Stimulated activated CD4-positive, alpha-beta T cell treated with anti-CD3 and anti-CD28 coated beads, Interleukin-4, amount 100 ng/mL, for 1 hour (primary cell): ENCODE measurements around the gene KIR3DL1.
"Not testable (repeated sequence)": the region's sequence is repeated elsewhere in the genome, so short reads cannot be mapped to it uniquely, and the experiment has no call there.

ENCODE experiments used
- DNase-seq: peaks from one replicate; pipeline ENCODE4 v3.0.0-alpha.2; 2020

KIR3DL1 gene

GRCh38 chr19:54817670-54818536 is 1.6 kb downstream of the KIR3DL1 start:
- DNase-seq, result no peak

DNA sequence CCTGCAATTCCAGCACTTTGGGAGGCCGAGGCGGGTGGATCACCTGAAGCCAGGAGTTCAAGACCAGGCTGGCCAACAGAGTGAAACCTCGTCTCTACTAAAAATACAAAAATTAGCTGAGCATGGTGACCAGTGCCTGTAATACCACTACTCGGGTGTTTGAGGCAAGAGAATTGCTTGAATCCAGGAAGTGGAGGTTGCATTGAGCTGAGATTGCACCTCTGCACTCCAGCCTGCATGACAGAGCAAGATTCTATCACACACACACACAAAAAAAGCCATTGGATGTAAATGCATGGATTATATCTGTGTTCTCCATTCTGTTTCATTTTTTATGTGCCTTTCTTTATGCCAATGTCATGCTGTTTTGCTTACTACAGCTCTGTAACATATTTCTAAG is 8.1 kb downstream of the KIR3DL1 start:
- not testable (repeated sequence) for DNase-seq

GRCh38 chr19:54825326-54825725 is 9.1 kb downstream of the KIR3DL1 start:
- not testable (repeated sequence) for DNase-seq

DNA sequence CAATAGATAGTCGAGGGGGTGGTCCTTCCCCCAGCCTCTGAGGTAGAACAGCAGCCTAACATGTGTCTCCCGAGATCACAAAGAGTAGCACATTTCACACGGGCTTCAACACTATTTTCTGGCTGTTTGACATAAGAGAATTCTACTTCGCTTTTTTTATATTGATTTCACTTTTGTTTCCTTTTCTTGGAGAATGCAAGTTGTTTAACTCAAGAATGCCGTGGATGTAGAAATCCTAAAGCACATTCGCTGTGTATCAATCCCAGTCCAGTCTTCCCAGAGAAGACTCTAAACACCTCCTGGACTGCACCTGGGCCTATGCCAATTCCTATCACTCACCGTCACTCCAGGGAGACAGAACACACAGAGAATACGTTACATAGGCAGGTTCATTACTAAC is 11.8 kb downstream of the KIR3DL1 start:
- not testable (repeated sequence) for DNase-seq

- not testable (repeated sequence) for DNase-seq
These were observed 16.2 kb downstream of the KIR3DL1 start, which contains the start of gene KIR2DS4 for GRCh38 chr19:54832496-54832895. TSS of gene KIR2DS4 (plus strand) at chr19:54832676.

DNA sequence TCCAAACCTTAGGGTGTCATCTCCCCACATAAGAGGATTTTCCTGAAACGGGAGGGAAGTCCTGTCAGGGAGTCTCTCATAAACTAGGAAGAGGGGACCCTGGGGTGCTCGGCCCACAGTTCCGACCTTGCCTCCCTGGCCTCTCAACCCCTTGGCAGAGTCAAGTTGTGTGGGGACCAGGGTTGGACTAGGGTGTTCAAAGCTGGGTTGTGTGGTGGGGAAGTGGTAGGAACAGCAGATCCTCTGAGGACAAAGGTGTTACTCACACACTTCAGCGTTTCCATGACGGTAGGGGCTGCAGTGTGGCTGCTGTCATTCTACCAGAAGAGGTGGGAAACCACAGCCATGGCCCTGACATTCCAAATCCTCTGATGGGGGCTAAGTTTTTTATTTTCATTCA is 18.9 kb downstream of the KIR3DL1 start:
- DNase-seq, result not testable (repeated sequence)

GRCh38 chr19:54837522-54837921 is 21.3 kb downstream of the KIR3DL1 start:
- not testable (repeated sequence) for DNase-seq

DNA sequence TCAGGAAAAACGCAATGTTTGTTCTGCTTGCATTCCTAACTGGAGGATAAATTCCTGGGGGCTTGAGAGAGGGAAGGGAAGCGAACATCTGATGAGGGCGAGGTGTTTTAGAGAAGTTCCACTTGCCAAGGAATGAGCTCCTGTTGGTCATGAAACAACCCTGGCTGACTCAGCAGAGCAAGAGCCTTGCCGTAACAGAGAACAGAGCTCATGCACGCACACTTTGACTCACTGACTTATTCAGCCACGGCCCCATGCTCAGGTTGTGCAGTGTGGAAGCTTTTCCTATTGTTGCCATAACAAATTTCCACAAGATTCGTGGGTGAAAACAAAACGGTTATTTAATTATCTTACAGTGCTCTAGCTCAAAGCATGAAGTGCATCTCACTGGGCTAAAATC is 26.9 kb downstream of the KIR3DL1 start:
- not testable (repeated sequence) for DNase-seq

GRCh38 chr19:54850061-54850640 is 33.9 kb downstream of the KIR3DL1 start, which contains the start of gene KIR3DL2:
TSS of gene KIR3DL2 (plus strand) at chr19:54850443. CDS start at chr19:54850476, 33 bp downstream.
- not testable (repeated sequence) for DNase-seq

- DNase-seq, result no peak
These were observed 34.7 kb downstream of the KIR3DL1 start for GRCh38 chr19:54850930-54851329.

GRCh38 chr19:54851353-54851752 is 35.1 kb downstream of the KIR3DL1 start:
- no peak for DNase-seq

DNA sequence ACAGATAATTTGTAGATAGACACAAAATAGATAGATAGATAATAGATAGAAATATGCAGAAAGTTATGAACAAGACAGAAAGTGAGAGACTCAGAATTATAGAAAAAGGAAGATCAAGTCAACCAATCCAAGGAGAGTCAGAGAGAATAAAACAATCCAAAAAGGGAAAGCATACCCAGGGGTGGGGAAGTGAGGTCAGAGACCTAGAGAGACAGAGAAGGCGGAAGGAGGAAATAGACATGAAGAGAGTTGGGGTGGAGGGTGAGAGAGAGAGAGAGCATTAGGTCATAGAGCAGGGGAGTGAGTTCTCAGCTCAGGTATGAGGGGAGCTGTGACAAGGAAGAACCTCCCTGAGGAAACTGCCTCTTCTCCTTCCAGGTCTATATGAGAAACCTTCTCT is 39.0 kb downstream of the KIR3DL1 start:
- not testable (repeated sequence) for DNase-seq

- not testable (repeated sequence) for DNase-seq
These were observed 42.2 kb downstream of the KIR3DL1 start for GRCh38 chr19:54858476-54858875.

DNA sequence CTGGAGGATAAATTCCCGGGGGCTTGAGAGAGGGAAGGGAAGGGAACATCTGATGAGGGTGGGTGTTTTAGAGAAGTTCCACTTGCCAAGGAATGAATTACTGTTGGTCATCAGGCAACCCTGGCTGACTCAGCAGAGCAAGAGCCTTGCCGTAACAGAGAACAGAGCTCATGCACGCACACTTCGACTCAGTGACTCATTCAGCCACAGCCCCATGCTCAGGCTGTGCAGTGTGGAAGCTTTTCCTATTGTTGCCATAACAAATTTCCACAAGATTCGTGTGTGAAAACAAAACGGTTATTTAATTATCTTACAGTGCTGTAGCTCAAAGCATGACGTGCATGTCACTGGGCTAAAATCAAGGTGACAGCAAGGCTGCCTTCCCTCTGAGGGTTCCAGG is 43.2 kb downstream of the KIR3DL1 start:
- not testable (repeated sequence) for DNase-seq

DNA sequence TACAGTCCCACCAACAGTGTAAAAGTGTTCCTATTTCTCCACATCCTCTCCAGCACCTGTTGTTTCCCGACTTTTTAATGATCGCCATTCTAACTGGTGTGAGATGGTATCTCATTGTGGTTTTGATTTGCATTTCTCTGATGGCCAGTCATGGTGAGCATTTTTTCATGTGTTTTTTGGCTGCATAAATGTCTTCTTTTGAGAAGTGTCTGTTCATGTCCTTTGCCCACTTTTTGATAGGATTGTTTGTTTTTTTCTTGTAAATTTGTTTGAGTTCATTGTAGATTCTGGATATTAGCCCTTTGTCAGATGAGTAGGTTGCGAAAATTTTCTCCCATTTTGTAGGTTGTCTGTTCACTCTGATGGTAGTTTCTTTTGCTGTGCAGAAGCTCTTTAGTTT is 47.2 kb downstream of the KIR3DL1 start:
- DNase-seq, result not testable (repeated sequence)

- no peak for DNase-seq
These were observed 55.4 kb downstream of the KIR3DL1 start for GRCh38 chr19:54871696-54872095.

DNA sequence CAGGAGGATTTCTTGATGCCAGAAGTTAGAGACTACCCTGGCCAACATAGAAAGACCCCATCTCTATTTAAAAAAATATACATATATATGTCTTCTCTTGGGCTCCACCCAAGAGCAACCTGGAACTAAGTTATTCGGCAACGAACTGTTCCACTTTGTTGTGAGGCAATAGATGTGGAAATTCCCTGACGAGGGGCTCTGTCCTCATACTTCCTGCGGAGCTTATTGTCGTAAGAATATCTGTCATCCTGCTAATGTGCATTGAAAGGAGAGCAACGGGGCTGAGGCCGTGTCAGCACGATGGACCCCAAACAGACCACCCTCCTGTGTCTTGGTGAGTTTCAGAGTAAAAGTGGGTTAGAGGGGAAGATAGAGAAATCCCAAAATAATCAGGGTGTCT is 57.7 kb downstream of the KIR3DL1 start, which contains the start of gene FCAR:
Gene FCAR, plus strand, starts transcription at position 246 of the 400 bp plus-strand sequence. Its CDS starts 55 bp downstream, at position 301.
- DNase-seq, result no peak

GRCh38 chr19:54875506-54875905 is 59.2 kb downstream of the KIR3DL1 start:
- DNase-seq, result no peak

DNA sequence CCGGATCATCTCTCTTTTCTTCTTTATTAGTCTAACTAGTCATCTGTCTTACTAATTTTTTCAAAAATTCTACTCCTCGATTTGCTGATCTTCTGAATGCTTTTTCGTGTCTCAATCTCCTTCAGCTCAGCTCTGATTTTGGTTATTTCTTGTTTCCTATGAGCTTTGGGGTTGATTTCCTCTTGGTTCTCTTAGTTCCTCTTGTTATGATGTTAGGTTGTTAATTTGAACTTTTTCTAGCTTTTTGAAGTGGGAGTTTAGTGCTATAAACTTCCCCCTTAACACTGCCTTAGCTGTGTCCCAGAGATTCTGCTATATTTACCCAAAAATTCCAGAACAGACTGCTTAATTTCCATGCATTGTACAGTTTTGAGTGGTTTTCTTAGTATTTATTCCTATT is 61.2 kb downstream of the KIR3DL1 start:
- no peak for DNase-seq
